PFSK-1 (cell line): Measurements from ENCODE around the gene BCAS1.

Experiments used
- FOXP2 ChIP-seq: optimal IDR thresholded peaks from 2 replicates; pipeline ENCODE3; 2011; ENCODE audit warnings: borderline replicate concordance, control low read depth, inconsistent platforms; ENCODE audit not compliant: insufficient read depth; ENCODE audit errors: extremely low read length, extremely low read depth
- POLR2AphosphoS5 ChIP-seq: IDR thresholded peaks from 2 replicates; pipeline ENCODE4 v1.6.1; 2012; ENCODE audit warnings: low read depth, mild to moderate bottlenecking, control low read depth, low read length, moderate library complexity
- REST ChIP-seq, 2 experiments: IDR thresholded peaks; 2 replicates each; pipeline versions ENCODE4 v1.6.1 to v1.8.0; 2011 to 2012; ENCODE audit warnings: low read depth in 2 of 2, low read length in 2 of 2, control low read depth in 1 of 2, inconsistent platforms in 1 of 2, mild to moderate bottlenecking in 1 of 2, moderate library complexity in 1 of 2; ENCODE audit not compliant: insufficient read depth in 1 of 2
- SIN3A ChIP-seq: IDR thresholded peaks from 2 replicates; pipeline ENCODE4 v1.6.1; 2012; ENCODE audit warnings: mild to moderate bottlenecking, low read length, moderate library complexity, borderline replicate concordance; ENCODE audit not compliant: insufficient read depth
- TAF1 ChIP-seq: IDR thresholded peaks from 2 replicates; pipeline ENCODE4 v1.6.1; 2012; ENCODE audit warnings: low read length, control low read depth, borderline replicate concordance; ENCODE audit not compliant: insufficient read depth

The BCAS1 gene

GRCh38 chr20:53905820-53906191 lies 164.6 kb downstream of the BCAS1 start:
- TF ChIP-seq POLR2AphosphoS5 = no peak
- TF ChIP-seq REST (IDR thresholded peaks at IDR 0.05; ENCODE audit: insufficient read depth in 1 of 2, low read depth in 2 of 2, low read length in 2 of 2) = no peak
- TF ChIP-seq FOXP2 = no peak
- no peak for TF ChIP-seq TAF1
- TF ChIP-seq SIN3A = no peak

- no peak for TF ChIP-seq FOXP2
- no peak for TF ChIP-seq TAF1
- TF ChIP-seq REST (IDR thresholded peaks at IDR 0.05; ENCODE audit: insufficient read depth in 1 of 2, low read depth in 2 of 2, low read length in 2 of 2) = no peak
- TF ChIP-seq SIN3A = no peak
These were observed 165.2 kb downstream of the BCAS1 start for GRCh38 chr20:53905019-53905819.

DNA sequence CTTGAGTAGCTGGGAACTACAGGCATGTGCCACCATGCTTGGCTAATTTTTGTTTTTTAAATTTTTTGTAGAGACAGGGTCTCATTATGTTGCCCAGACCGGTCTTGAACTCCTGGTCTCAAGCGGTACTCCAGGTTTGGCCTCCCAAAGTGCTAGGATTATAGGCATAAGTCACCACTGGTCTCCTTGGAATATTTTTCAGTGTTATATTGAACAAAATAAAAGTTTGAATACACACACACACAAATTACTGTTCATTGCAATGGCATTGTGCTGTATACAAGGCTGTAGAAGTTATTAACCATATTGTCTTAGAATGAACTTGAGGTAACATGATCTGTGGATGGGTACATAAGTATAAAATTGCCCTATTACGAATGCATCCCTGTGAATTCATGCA lies 166.1 kb downstream of the BCAS1 start:
- TF ChIP-seq TAF1 = no peak
- TF ChIP-seq SIN3A = no peak
- no peak for TF ChIP-seq POLR2AphosphoS5
- no peak for TF ChIP-seq FOXP2
- TF ChIP-seq REST (IDR thresholded peaks at IDR 0.05; ENCODE audit: insufficient read depth in 1 of 2, low read depth in 2 of 2, low read length in 2 of 2) = no peak

- TF ChIP-seq SIN3A (no peak), POLR2AphosphoS5 (no peak), REST (IDR thresholded peaks at IDR 0.05; ENCODE audit: insufficient read depth in 1 of 2, low read depth in 2 of 2, low read length in 2 of 2) (no peak)
These were observed 166.8 kb downstream of the BCAS1 start for GRCh38 chr20:53903652-53903987.
